ENCODE measurements around the gene ANKRD42. TPM values are rescaled to one million over a fixed set of nuclear protein-coding genes. Genes with fewer than 3 reads are reported as not detected.

ANKRD42 gene
- total and polyA plus RNA-seq, 2 donors (not counting 1 experiment from before 2014, with no cell fraction given), result 6.5 to 17.5 TPM

DNA sequence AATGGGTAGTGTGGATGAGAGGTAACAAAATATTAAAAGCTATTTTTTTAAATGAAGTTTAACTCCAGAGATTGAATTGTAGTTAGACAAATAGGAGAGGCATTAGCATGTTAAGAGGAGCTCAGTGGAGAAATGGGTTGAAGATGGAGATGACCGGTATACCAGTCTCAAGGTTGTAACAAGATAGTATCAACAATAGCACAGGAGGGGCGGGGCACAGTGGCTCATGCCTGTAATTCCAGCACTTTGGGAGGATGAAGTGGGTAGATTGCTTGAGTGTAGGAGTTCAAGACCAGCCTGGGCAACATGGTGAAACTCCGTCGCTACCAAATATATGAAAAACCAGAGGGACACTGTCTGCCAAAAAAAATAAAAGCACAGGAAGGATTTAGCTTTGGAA is 6.0 kb upstream of the ANKRD42 start:
- peaks cover 2% of the 10 kb centered on the region for H3K4me1 ChIP-seq (ENCODE audit: control insufficient read depth, extremely low read depth, insufficient read depth, low read length)
- DNase-seq (ENCODE audit: low read depth in 2 of 2), result no peak
- no peak overlapping the region for H2AFZ ChIP-seq (ENCODE audit: low read length)
- H3K4me2 ChIP-seq (ENCODE audit: extremely low read depth, insufficient read depth, low read length), result no peak overlapping the region
- peaks cover 6% of the 10 kb centered on the region for H3K79me2 ChIP-seq (ENCODE audit: control insufficient read depth, insufficient read depth, low read length)
- no peaks in the 10 kb centered on the region for H4K20me1 ChIP-seq (ENCODE audit: control insufficient read depth, extremely low read depth, insufficient read depth, low read length)
- peaks cover 10% of the 10 kb centered on the region for H3K36me3 ChIP-seq (ENCODE audit: control insufficient read depth, insufficient read depth, low read length)
- no peaks in the 10 kb centered on the region for H3K27me3 ChIP-seq (ENCODE audit: control insufficient read depth, insufficient read depth, low read length)
- H3K4me3 ChIP-seq (replicated peaks in 1 of 4; ENCODE audit: control extremely low read depth in 1 of 4, insufficient read depth in 1 of 4, low read depth in 3 of 4, low read length in 4 of 4), result no peak overlapping the region
- no peaks in the 10 kb centered on the region for H3K9me3 ChIP-seq (ENCODE audit: control insufficient read depth, insufficient read depth, low read depth, low read length)
- TF ChIP-seq, protein P1, sequence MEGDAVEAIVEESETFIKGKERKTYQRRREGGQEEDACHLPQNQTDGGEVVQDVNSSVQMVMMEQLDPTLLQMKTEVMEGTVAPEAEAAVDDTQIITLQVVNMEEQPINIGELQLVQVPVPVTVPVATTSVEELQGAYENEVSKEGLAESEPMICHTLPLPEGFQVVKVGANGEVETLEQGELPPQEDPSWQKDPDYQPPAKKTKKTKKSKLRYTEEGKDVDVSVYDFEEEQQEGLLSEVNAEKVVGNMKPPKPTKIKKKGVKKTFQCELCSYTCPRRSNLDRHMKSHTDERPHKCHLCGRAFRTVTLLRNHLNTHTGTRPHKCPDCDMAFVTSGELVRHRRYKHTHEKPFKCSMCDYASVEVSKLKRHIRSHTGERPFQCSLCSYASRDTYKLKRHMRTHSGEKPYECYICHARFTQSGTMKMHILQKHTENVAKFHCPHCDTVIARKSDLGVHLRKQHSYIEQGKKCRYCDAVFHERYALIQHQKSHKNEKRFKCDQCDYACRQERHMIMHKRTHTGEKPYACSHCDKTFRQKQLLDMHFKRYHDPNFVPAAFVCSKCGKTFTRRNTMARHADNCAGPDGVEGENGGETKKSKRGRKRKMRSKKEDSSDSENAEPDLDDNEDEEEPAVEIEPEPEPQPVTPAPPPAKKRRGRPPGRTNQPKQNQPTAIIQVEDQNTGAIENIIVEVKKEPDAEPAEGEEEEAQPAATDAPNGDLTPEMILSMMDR (conservative IDR thresholded peaks at IDR 0.05 in 1 of 2, IDR thresholded peaks at IDR 0.05 in 1 of 2; ENCODE audit: low read depth in 1 of 2, low read length in 2 of 2), result no peak
- TF ChIP-seq EZH2 (IDR thresholded peaks at IDR 0.05; ENCODE audit: low read length, missing control alignments), result no peak
- H3K9ac ChIP-seq (ENCODE audit: insufficient read depth, low read length), result no peak overlapping the region
- no peak overlapping the region for H3K27ac ChIP-seq (ENCODE audit: insufficient read depth, low read length)

DNA sequence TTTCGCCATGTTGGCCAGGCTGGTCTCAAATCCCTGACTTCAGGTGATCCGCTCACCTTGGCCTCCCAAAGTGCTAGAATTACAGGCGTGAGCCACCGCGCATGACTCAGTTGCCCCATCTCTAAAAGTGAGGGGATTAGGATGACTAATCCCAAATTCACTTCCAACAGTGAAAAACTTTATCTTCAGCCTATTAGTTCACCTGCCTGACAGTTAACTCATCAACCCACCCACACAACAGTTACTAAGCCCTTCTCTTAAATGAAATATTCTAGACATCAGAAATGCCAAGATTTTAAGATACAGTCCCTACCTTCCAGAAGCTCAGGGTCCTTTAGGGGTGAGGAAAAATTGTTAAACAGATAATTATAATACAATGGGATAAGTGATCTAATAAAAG is 2.0 kb upstream of the ANKRD42 start:
- Histone ChIP-seq H3K79me2 (ENCODE audit: control insufficient read depth, insufficient read depth, low read length) (peaks cover 15% of the 10 kb centered on the region), H3K27me3 (ENCODE audit: control insufficient read depth, insufficient read depth, low read length) (no peaks in the 10 kb centered on the region), H3K9ac (ENCODE audit: insufficient read depth, low read length) (no peak overlapping the region), H2AFZ (ENCODE audit: low read length) (no peak overlapping the region), H3K4me2 (ENCODE audit: extremely low read depth, insufficient read depth, low read length) (no peak overlapping the region), H3K4me1 (ENCODE audit: control insufficient read depth, extremely low read depth, insufficient read depth, low read length) (peaks cover 2% of the 10 kb centered on the region), H3K9me3 (ENCODE audit: control insufficient read depth, insufficient read depth, low read depth, low read length) (no peaks in the 10 kb centered on the region), H3K4me3 (replicated peaks in 1 of 4; ENCODE audit: control extremely low read depth in 1 of 4, insufficient read depth in 1 of 4, low read depth in 3 of 4, low read length in 4 of 4) (no peak overlapping the region), H4K20me1 (ENCODE audit: control insufficient read depth, extremely low read depth, insufficient read depth, low read length) (no peaks in the 10 kb centered on the region), H3K27ac (ENCODE audit: insufficient read depth, low read length) (no peak overlapping the region), H3K36me3 (ENCODE audit: control insufficient read depth, insufficient read depth, low read length) (peaks cover 3% of the 10 kb centered on the region)
- TF ChIP-seq EZH2 (IDR thresholded peaks at IDR 0.05; ENCODE audit: low read length, missing control alignments), result no peak
- TF ChIP-seq, protein P1 (conservative IDR thresholded peaks at IDR 0.05 in 1 of 2, IDR thresholded peaks at IDR 0.05 in 1 of 2; ENCODE audit: low read depth in 1 of 2, low read length in 2 of 2), result no peak
- no peak for DNase-seq (ENCODE audit: low read depth in 2 of 2)

DNA sequence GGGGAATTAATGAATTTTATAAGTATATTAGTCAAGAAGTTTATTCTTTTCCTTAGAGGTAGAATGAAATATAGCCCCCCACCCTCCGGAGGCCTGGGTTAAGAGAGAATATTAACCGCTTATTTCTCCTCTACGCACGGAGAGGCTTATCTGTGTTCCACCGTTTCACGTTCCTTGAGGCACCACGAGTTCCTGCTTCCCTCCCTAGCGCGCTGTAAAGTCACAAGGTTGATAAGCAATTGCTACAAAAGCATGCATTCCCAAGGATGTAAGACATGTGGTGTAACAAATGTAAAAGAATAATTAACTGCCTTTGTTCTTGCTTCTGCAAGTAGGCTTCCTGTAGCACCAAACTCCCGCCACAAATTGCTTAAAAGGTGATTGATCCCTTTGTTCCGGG is 1.5 kb upstream of the ANKRD42 start:
- H3K27ac ChIP-seq (ENCODE audit: insufficient read depth, low read length), result peak overlapping the region; percentile 97
- peak overlapping the region in 3 of 4 experiments; percentile 36 to 83 (median 69) for H3K4me3 ChIP-seq (replicated peaks in 1 of 4; ENCODE audit: control extremely low read depth in 1 of 4, insufficient read depth in 1 of 4, low read depth in 3 of 4, low read length in 4 of 4)
- no peak overlapping the region for H2AFZ ChIP-seq (ENCODE audit: low read length)
- no peak overlapping the region for H3K9ac ChIP-seq (ENCODE audit: insufficient read depth, low read length)
- H3K36me3 ChIP-seq (ENCODE audit: control insufficient read depth, insufficient read depth, low read length), result peaks cover 1% of the 10 kb centered on the region
- no peaks in the 10 kb centered on the region for H3K27me3 ChIP-seq (ENCODE audit: control insufficient read depth, insufficient read depth, low read length)
- H3K4me2 ChIP-seq (ENCODE audit: extremely low read depth, insufficient read depth, low read length), result peak overlapping the region; percentile 87
- peaks cover 19% of the 10 kb centered on the region for H3K79me2 ChIP-seq (ENCODE audit: control insufficient read depth, insufficient read depth, low read length)
- no peaks in the 10 kb centered on the region for H3K9me3 ChIP-seq (ENCODE audit: control insufficient read depth, insufficient read depth, low read depth, low read length)
- no peaks in the 10 kb centered on the region for H4K20me1 ChIP-seq (ENCODE audit: control insufficient read depth, extremely low read depth, insufficient read depth, low read length)
- no peak for DNase-seq (ENCODE audit: low read depth in 2 of 2)
- H3K4me1 ChIP-seq (ENCODE audit: control insufficient read depth, extremely low read depth, insufficient read depth, low read length), result peaks cover 2% of the 10 kb centered on the region
- TF ChIP-seq, protein P1 (conservative IDR thresholded peaks at IDR 0.05 in 1 of 2, IDR thresholded peaks at IDR 0.05 in 1 of 2; ENCODE audit: low read depth in 1 of 2, low read length in 2 of 2), result no peak
- no peak for TF ChIP-seq EZH2 (IDR thresholded peaks at IDR 0.05; ENCODE audit: low read length, missing control alignments)
